ENCODE measurements around the gene KEAP1. TPM values are rescaled to one million over a fixed set of nuclear protein-coding genes. Genes with fewer than 3 reads are reported as not detected.

The KEAP1 gene
- total RNA-seq, 2 donors from 2014 or later = 53.2 to 87.3 TPM

DNA sequence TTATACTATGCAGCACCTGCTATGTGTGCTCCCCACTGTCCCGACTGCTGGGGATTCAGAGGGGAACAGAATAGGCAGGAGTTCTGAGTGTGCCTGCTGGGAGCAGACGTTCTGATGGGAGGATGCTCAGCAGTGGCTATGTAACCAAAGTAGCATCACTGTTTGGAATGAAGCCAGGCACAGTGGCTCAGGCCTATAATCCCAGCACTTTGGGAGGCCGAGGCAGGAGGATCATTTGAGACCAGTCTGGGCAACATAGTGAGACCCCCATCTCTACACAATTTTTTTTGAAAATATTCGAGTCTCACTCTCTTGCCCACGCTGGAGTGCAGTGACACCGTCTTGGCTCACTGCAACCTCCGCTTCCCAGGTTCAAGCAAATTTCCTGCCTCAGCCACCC is 46.6 kb upstream of the KEAP1 start:
- Histone ChIP-seq H3K9me3 (no peaks in the 10 kb centered on the region), H3K9ac (ENCODE audit: low read depth in 2 of 2, low read length in 2 of 2) (no peak overlapping the region), H3K4me1 (peaks cover 8% of the 10 kb centered on the region), H3K4me3 (no peak overlapping the region), H3K27ac (no peak overlapping the region), H3K27me3 (no peaks in the 10 kb centered on the region), H3K36me3 (peaks cover 14% of the 10 kb centered on the region)
- no peak for DNase-seq
- intact Hi-C loops (cut with DNase I) = no loop called here
- no peak for TF ChIP-seq CTCF (IDR thresholded peaks at IDR 0.05)

DNA sequence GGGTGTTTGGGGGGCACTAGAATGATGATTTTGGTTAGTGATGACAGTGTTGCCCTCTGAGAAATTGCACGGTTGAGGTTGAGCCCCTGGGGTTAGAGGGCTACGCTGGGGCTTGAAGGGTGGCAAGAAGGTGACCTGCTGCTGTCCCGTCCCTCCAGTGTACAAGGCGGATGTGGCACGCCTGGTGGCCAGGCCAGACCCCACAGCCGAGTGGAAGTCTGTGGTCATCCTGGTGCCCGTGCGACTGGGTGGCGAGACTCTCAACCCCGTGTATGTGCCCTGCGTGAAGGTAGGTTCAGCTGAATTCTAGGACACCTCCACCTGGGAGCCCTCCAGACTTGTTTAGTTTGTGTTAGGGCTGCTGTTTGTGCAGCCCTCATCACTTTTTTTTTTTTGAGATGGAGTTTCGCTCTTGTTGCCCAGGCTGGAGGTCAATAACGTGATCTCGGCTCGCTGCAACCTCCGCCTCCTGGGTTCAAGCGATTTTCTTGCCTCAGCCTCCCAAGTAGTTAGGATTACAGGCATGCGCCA is 45.7 kb upstream of the KEAP1 start:
- Histone ChIP-seq H3K4me3 (no peak overlapping the region), H3K9me3 (no peaks in the 10 kb centered on the region), H3K4me1 (peaks cover 9% of the 10 kb centered on the region), H3K27me3 (no peaks in the 10 kb centered on the region), H3K36me3 (peaks cover 14% of the 10 kb centered on the region), H3K27ac (no peak overlapping the region), H3K9ac (ENCODE audit: low read depth in 2 of 2, low read length in 2 of 2) (no peak overlapping the region)
- no peak for DNase-seq
- intact Hi-C loops (cut with DNase I) = no loop called here
- TF ChIP-seq CTCF (IDR thresholded peaks at IDR 0.05) = no peak

- Histone ChIP-seq H3K9ac (ENCODE audit: low read depth in 2 of 2, low read length in 2 of 2) (no peak overlapping the region), H3K27me3 (no peaks in the 10 kb centered on the region), H3K9me3 (no peaks in the 10 kb centered on the region), H3K27ac (no peak overlapping the region), H3K4me3 (no peak overlapping the region), H3K36me3 (peaks cover 14% of the 10 kb centered on the region), H3K4me1 (peaks cover 8% of the 10 kb centered on the region)
- no peak for DNase-seq
- no peak for TF ChIP-seq CTCF (IDR thresholded peaks at IDR 0.05)
- intact Hi-C loops (cut with DNase I) = no loop called here
Measured at GRCh38 chr19:10546817-10547216, 43.7 kb upstream of the KEAP1 start.

DNA sequence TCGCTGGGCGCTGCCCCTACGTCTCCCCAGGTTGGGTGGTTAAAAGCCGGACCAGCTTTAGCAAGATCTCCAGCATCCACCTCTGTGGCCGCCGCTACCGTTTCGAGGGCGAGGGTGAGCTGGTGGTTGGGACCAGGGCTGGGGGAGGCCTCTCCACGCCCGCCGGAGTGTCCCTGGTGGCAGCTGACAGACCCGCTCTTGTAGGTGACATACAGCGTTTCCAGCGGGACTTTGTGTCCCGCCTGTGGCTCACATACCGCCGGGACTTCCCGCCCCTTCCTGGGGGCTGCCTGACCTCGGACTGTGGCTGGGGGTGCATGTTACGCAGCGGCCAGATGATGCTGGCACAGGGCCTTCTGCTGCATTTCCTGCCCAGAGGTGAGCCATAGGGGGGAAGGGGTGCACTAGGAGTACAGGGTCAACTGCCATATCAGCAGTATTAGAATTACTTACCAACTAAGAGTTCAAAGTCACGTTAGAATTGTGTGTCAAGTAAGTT is 41.6 kb upstream of the KEAP1 start:
- peaks cover 8% of the 10 kb centered on the region for H3K4me1 ChIP-seq
- H3K36me3 ChIP-seq = peaks cover 7% of the 10 kb centered on the region
- H3K9me3 ChIP-seq = no peaks in the 10 kb centered on the region
- H3K4me3 ChIP-seq = peak overlapping the region; percentile 99
- no peaks in the 10 kb centered on the region for H3K27me3 ChIP-seq
- H3K9ac ChIP-seq (ENCODE audit: low read depth in 2 of 2, low read length in 2 of 2) = peak overlapping the region; percentile 86 to 93
- intact Hi-C loops (cut with DNase I) = no loop called here
- peak; percentile 25 for DNase-seq
- H3K27ac ChIP-seq = peak overlapping the region; percentile 89
- no peak for TF ChIP-seq CTCF (IDR thresholded peaks at IDR 0.05)

DNA sequence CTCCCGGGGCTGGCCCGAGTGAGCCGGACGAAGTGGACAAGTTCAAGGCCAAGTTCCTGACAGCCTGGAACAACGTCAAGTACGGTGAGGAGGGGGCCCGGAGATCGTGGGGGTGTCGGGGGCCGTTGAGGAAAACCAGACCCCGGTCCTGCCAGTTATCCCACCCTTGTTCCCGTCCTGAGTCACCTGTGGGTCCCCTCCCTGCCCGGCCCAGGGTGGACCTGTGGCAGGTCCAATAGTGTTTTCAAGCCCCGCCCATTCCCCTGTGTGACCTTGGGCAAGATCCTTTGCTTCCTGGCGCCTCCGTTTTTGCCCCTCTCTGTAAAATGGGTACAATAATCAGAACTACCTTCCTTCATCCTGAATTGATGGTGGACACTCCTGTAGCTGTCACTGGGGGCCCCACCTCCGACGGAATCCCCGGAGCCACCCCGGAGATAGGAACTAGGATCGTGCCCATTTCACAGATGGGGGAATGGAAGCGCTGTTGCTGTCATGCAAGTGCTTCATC is 41.1 kb upstream of the KEAP1 start:
- H3K9me3 ChIP-seq = no peaks in the 10 kb centered on the region

More for the DNA sequence above, 41.1 kb upstream of the KEAP1 start:
- peak overlapping the region; percentile 99 for H3K4me3 ChIP-seq
- H3K4me1 ChIP-seq = peaks cover 8% of the 10 kb centered on the region
- DNase-seq = peak; percentile 83
- peaks cover 6% of the 10 kb centered on the region for H3K36me3 ChIP-seq
- intact Hi-C loops (cut with DNase I) = no loop called here
- H3K27ac ChIP-seq = peak overlapping the region; percentile 89
- H3K27me3 ChIP-seq = no peaks in the 10 kb centered on the region
- H3K9ac ChIP-seq (ENCODE audit: low read depth in 2 of 2, low read length in 2 of 2) = peak overlapping the region; percentile 86 to 93
- no peak for TF ChIP-seq CTCF (IDR thresholded peaks at IDR 0.05)
